Forelimb muscle (tissue), 1 donor: Measurements from ENCODE around the gene TMEM114. TPM values are rescaled to one million over a fixed set of nuclear protein-coding genes. Genes with fewer than 3 reads are reported as not detected.

ENCODE experiments used
- DNase-seq: peaks from one replicate; pipeline ENCODE4 v3.0.0-alpha.2; 2013; ENCODE audit warnings: low read depth
- polyA plus RNA-seq: library from polyadenylated mRNA; unstranded; fragments of 120-200 nt; gene quantifications from one replicate; pipeline ENCODE4 v1.2.1, GENCODE V29; 2013; ENCODE audit not compliant: insufficient read length

The TMEM114 gene
- polyA plus RNA-seq, 1 donor: not detected

GRCh38 chr16:8550728-8551387, 39.5 kb downstream of the TMEM114 start:
- no peak for DNase-seq

- no peak for DNase-seq
Observed at GRCh38 chr16:8549843-8550412, 40.4 kb downstream of the TMEM114 start.

GRCh38 chr16:8548166-8548565, 42.1 kb downstream of the TMEM114 start:
- DNase-seq: no peak

DNA sequence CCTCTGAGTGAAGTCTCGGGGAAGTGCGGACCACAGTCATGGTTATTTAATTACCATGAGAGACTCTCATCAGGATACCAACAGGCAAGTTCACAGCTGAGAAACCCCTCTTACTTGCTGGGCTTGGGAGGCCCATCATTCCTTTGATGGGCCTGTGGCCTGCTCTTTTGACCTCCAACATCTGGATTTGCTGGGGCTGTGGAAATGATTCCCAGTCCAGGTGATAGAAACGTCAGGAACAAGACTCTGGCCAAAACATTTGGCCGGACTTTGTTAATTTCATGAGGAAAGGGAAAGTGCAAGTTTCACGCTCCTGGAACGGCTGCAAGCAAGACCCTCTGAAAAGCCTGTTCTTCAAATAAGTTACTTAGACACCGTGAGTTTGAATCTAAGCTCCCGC, 42.5 kb downstream of the TMEM114 start:
- DNase-seq: no peak

- no peak for DNase-seq
Observed at GRCh38 chr16:8544406-8544805, 45.9 kb downstream of the TMEM114 start.

GRCh38 chr16:8543258-8543657, 47.1 kb downstream of the TMEM114 start:
- DNase-seq: no peak

DNA sequence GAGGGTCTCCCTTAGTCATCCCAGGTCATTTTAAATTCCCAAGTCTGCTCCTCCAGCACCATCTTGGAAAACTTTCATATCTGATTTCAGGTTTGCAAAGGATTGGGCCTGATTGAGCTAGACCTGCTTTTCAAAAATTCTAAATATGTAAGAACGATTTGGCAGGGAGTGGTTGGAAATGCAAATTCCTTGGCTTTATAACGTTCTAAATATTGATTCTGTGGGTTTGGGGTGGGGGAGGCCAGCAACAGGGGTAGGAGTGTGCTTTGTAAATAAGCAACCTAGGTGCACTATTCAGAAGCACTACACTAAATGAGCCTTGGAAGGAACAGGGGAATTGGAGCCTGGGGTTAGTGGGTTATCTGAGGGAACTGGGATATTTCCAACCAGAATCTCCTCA, 47.9 kb downstream of the TMEM114 start:
- no peak for DNase-seq

GRCh38 chr16:8541868-8542267, 48.4 kb downstream of the TMEM114 start:
- DNase-seq: no peak

DNA sequence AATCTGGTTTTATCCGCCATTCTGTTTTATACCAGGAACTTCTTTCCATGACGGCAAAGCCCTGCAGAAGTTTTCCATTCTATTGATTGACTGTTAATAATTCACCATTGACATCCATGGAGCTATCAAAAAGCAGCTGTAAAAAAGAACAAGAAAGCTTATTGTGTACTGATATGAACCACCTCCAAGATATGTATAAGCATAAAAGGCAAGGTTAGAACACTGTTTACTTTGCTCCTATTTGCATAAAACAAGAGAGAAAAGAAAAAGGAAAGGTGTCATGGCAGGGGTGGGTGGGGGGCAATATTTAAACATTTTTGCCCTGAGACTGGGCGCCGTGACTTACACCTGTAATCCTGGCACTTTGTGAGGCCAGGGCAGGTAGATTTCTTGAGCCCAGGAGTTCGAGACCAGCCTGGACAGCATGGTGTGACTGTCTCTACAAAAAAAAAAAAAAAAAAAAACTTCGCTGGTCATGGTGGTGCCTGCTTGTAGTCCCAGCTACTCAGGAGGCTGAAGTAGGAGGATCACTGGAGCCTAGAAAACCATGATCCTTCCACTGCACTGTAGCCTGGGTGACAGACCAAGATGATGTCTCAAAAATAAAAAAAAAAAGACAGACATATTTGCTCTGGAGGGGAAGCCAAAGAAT, 52.5 kb downstream of the TMEM114 start:
- no peak for DNase-seq

- no peak for DNase-seq
Observed at GRCh38 chr16:8533509-8533908, 56.8 kb downstream of the TMEM114 start.

- DNase-seq: no peak
Observed at GRCh38 chr16:8530752-8531384, 59.4 kb downstream of the TMEM114 start.

- no peak for DNase-seq
Observed at GRCh38 chr16:8528471-8528870, 61.8 kb downstream of the TMEM114 start.

- DNase-seq: no peak
Observed at GRCh38 chr16:8523932-8524331, 66.4 kb downstream of the TMEM114 start.

DNA sequence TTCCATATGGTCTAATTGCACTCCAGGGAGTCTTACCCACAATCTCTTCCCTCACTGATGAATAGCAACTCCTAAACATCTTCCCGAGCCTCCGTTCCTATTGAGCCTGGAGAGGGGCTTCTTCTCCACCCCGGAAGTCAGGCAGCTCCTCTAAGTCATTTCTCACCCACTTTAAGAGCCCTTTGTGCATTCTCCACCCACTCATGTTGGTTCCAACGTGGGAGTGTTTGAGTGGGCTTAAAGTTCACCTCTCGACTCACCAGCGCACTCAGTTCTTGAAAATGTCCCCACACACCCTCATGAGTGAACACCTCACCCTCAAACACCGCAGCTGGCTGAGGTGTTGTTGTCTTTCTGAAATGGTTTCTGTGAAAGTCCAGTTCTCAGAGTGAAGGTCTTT, 67.6 kb downstream of the TMEM114 start:
- no peak for DNase-seq

- no peak for DNase-seq
Observed at GRCh38 chr16:8519643-8520042, 70.7 kb downstream of the TMEM114 start.

Other genes starting within 250 kb of the TMEM114 start
- 22.1 TPM for gene METTL22, start 31.2 kb upstream of the TMEM114 start, polyA plus RNA-seq
- gene ABAT, start 84.1 kb upstream of the TMEM114 start, polyA plus RNA-seq: 17.7 TPM
- 10.5 TPM for gene TMEM186, start 207.1 kb upstream of the TMEM114 start, polyA plus RNA-seq
- gene PMM2, start 207.3 kb upstream of the TMEM114 start, polyA plus RNA-seq: 17.1 TPM